GM21381 (cell line): ENCODE measurements around the gene NCOA7.
"Not testable (repeated sequence)": the region's sequence is repeated elsewhere in the genome, so short reads cannot be mapped to it uniquely, and the experiment has no call there.

Experiments used
- ATAC-seq: cut with Tn5 transposase; IDR thresholded peaks from one replicate; pipeline ENCODE4 v1.9.1; 2021; ENCODE audit warnings: mild to moderate bottlenecking, moderate library complexity; ENCODE audit not compliant: unreplicated experiment

The NCOA7 gene

GRCh38 chr6:125913145-125913544 lies 122.4 kb downstream of the NCOA7 start:
- ATAC-seq = no peak

GRCh38 chr6:125913864-125914351 lies 123.1 kb downstream of the NCOA7 start:
- ATAC-seq = no peak

- no peak for ATAC-seq
Measured at GRCh38 chr6:125918230-125918629, 127.5 kb downstream of the NCOA7 start.

GRCh38 chr6:125918681-125919566 lies 128.2 kb downstream of the NCOA7 start:
- peak; percentile 96 for ATAC-seq

GRCh38 chr6:125919618-125920017 lies 128.9 kb downstream of the NCOA7 start:
- peak; percentile 11 for ATAC-seq

- ATAC-seq = no peak
Measured at GRCh38 chr6:125922322-125922860, 131.6 kb downstream of the NCOA7 start.

- no peak for ATAC-seq
Measured at GRCh38 chr6:125923366-125923877, 132.7 kb downstream of the NCOA7 start.

- ATAC-seq = no peak
Measured at GRCh38 chr6:125924169-125924568, 133.4 kb downstream of the NCOA7 start.

GRCh38 chr6:125924697-125925358 lies 134.1 kb downstream of the NCOA7 start:
- ATAC-seq = no peak

GRCh38 chr6:125926711-125927110 lies 136.0 kb downstream of the NCOA7 start:
- ATAC-seq = no peak

GRCh38 chr6:125927761-125928160 lies 137.0 kb downstream of the NCOA7 start:
- no peak for ATAC-seq

- no peak for ATAC-seq
Measured at GRCh38 chr6:125930765-125931418, 140.1 kb downstream of the NCOA7 start.

- ATAC-seq = peak; percentile 68
Measured at GRCh38 chr6:125931733-125932450, 141.1 kb downstream of the NCOA7 start.

- no peak for ATAC-seq
Measured at GRCh38 chr6:125932451-125932795, 141.7 kb downstream of the NCOA7 start.

GRCh38 chr6:125935520-125935919 lies 144.8 kb downstream of the NCOA7 start:
- ATAC-seq = not testable (repeated sequence)

- no peak for ATAC-seq
Measured at GRCh38 chr6:125939026-125939425, 148.3 kb downstream of the NCOA7 start.

- ATAC-seq = no peak
Measured at GRCh38 chr6:125939791-125940190, 149.0 kb downstream of the NCOA7 start.

GRCh38 chr6:125940247-125941041 lies 149.7 kb downstream of the NCOA7 start:
- ATAC-seq = no peak

- no peak for ATAC-seq
Measured at GRCh38 chr6:125942672-125943527, 152.1 kb downstream of the NCOA7 start.
